ENCODE results near the gene C8A. TPM values are rescaled to one million over a fixed set of nuclear protein-coding genes. Genes with fewer than 3 reads are reported as not detected.

The C8A gene
- total RNA-seq, 1 donor from 2014 or later, result not detected

GRCh38 chr1:56931211-56931610 is 76.6 kb downstream of the C8A start:
- H3K36me3 Mint-ChIP-seq (ENCODE audit: low read depth), result no peaks in the 10 kb centered on the region
- peaks cover 10% of the 10 kb centered on the region for H3K4me1 Mint-ChIP-seq
- peaks cover 3% of the 10 kb centered on the region for H3K27me3 Mint-ChIP-seq (ENCODE audit: low read depth)
- no peak for TF ChIP-seq CTCF (conservative IDR thresholded peaks at IDR 0.05)
- no peak overlapping the region for H3K27ac Mint-ChIP-seq (ENCODE audit: unreplicated experiment)
- H3K9me3 Mint-ChIP-seq, result peaks cover 4% of the 10 kb centered on the region
- no peak overlapping the region for H3K4me3 Mint-ChIP-seq
- no peak for DNase-seq (ENCODE audit: low read depth, low spot score)

- DNase-seq (ENCODE audit: low read depth, low spot score), result no peak
- no peak for TF ChIP-seq CTCF (conservative IDR thresholded peaks at IDR 0.05)
- no peak overlapping the region for H3K4me3 Mint-ChIP-seq
Observed at GRCh38 chr1:56931686-56932085, 77.1 kb downstream of the C8A start.

GRCh38 chr1:56933161-56933560 is 78.6 kb downstream of the C8A start:
- Mint-ChIP-seq H3K27me3 (ENCODE audit: low read depth) (peaks cover 3% of the 10 kb centered on the region), H3K36me3 (ENCODE audit: low read depth) (no peaks in the 10 kb centered on the region), H3K27ac (ENCODE audit: unreplicated experiment) (no peak overlapping the region)

More at GRCh38 chr1:56931686-56932085, 77.1 kb downstream of the C8A start:
- Mint-ChIP-seq H3K36me3 (ENCODE audit: low read depth) (no peaks in the 10 kb centered on the region), H3K9me3 (peaks cover 4% of the 10 kb centered on the region), H3K4me1 (peaks cover 10% of the 10 kb centered on the region), H3K27ac (ENCODE audit: unreplicated experiment) (no peak overlapping the region), H3K27me3 (ENCODE audit: low read depth) (peaks cover 3% of the 10 kb centered on the region)

GRCh38 chr1:56933606-56934005 is 79.0 kb downstream of the C8A start:
- no peak overlapping the region for H3K4me3 Mint-ChIP-seq
- TF ChIP-seq CTCF (conservative IDR thresholded peaks at IDR 0.05), result no peak
- H3K27ac Mint-ChIP-seq (ENCODE audit: unreplicated experiment), result no peak overlapping the region
- H3K4me1 Mint-ChIP-seq, result peaks cover 10% of the 10 kb centered on the region
- peaks cover 4% of the 10 kb centered on the region for H3K9me3 Mint-ChIP-seq
- no peaks in the 10 kb centered on the region for H3K36me3 Mint-ChIP-seq (ENCODE audit: low read depth)
- no peak for DNase-seq (ENCODE audit: low read depth, low spot score)
- H3K27me3 Mint-ChIP-seq (ENCODE audit: low read depth), result peaks cover 3% of the 10 kb centered on the region

More at GRCh38 chr1:56933161-56933560, 78.6 kb downstream of the C8A start:
- TF ChIP-seq CTCF (conservative IDR thresholded peaks at IDR 0.05), result no peak
- peaks cover 4% of the 10 kb centered on the region for H3K9me3 Mint-ChIP-seq
- peaks cover 10% of the 10 kb centered on the region for H3K4me1 Mint-ChIP-seq
- H3K4me3 Mint-ChIP-seq, result no peak overlapping the region
- no peak for DNase-seq (ENCODE audit: low read depth, low spot score)

- no peak for TF ChIP-seq CTCF (conservative IDR thresholded peaks at IDR 0.05)
- H3K4me3 Mint-ChIP-seq, result no peak overlapping the region
- H3K4me1 Mint-ChIP-seq, result peaks cover 10% of the 10 kb centered on the region
- peaks cover 3% of the 10 kb centered on the region for H3K27me3 Mint-ChIP-seq (ENCODE audit: low read depth)
- DNase-seq (ENCODE audit: low read depth, low spot score), result no peak
- H3K27ac Mint-ChIP-seq (ENCODE audit: unreplicated experiment), result no peak overlapping the region
- H3K36me3 Mint-ChIP-seq (ENCODE audit: low read depth), result no peaks in the 10 kb centered on the region
- peaks cover 3% of the 10 kb centered on the region for H3K9me3 Mint-ChIP-seq
Observed at GRCh38 chr1:56934430-56935060, 79.9 kb downstream of the C8A start.

All from neural crest cell (in vitro differentiated cells).